ENCODE data around the gene UNC45B.
"Not testable (repeated sequence)": the region's sequence is repeated elsewhere in the genome, so short reads cannot be mapped to it uniquely, and the experiment has no call there.

UNC45B gene, protein sequence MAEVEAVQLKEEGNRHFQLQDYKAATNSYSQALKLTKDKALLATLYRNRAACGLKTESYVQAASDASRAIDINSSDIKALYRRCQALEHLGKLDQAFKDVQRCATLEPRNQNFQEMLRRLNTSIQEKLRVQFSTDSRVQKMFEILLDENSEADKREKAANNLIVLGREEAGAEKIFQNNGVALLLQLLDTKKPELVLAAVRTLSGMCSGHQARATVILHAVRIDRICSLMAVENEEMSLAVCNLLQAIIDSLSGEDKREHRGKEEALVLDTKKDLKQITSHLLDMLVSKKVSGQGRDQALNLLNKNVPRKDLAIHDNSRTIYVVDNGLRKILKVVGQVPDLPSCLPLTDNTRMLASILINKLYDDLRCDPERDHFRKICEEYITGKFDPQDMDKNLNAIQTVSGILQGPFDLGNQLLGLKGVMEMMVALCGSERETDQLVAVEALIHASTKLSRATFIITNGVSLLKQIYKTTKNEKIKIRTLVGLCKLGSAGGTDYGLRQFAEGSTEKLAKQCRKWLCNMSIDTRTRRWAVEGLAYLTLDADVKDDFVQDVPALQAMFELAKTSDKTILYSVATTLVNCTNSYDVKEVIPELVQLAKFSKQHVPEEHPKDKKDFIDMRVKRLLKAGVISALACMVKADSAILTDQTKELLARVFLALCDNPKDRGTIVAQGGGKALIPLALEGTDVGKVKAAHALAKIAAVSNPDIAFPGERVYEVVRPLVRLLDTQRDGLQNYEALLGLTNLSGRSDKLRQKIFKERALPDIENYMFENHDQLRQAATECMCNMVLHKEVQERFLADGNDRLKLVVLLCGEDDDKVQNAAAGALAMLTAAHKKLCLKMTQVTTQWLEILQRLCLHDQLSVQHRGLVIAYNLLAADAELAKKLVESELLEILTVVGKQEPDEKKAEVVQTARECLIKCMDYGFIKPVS

DNA sequence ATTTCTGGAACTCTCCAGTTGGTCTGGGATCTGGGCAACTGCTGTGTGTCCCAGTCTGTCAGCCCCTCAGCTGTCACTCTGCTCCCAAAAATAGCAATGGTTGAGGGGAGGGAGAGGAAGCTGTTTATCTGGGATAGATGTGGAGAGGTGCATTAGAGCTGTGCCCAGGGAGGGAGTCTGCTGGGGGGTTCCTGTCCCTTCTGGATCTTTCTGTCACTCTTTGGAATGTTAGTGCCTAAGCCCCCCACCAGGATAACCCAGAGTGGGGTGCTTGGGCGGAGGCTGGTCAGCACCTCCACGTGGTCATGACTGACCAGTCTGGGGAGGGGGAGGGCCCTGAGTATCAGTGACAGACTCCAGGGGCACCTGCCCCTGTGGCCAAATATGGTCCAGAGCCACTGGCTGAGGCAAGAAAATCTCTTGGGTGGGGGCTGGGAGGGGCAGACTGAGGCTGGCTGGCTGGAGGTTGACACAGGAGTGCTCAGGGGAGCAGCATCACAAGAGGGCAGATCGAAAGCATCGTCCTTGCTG is at the start of gene UNC45B:
TSS of gene UNC45B (plus strand) at position 443 of the 531 bp plus-strand sequence. CDS start 447 bp downstream, outside the sequence.
- no peak for DNase-seq

DNA sequence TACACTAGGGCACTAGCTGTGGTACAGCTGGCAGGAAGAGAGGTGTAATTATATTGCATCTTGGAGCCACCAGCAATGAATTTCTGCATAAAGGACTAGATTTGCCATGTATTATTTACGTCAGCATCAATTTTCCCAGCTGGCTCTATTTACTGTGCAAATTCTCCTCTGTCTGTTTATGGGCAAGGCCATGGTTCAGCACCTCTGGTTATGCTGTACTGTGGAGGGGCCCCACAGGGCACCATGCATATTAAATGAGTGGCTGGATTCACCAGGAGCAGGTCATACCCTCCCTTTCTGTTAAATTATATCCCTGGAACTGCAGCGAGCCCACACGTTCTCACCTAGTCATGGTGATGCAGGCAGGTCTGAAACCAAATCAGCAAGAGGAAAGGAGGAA is 47.7 kb upstream of the UNC45B start:
- DNase-seq, result no peak

DNA sequence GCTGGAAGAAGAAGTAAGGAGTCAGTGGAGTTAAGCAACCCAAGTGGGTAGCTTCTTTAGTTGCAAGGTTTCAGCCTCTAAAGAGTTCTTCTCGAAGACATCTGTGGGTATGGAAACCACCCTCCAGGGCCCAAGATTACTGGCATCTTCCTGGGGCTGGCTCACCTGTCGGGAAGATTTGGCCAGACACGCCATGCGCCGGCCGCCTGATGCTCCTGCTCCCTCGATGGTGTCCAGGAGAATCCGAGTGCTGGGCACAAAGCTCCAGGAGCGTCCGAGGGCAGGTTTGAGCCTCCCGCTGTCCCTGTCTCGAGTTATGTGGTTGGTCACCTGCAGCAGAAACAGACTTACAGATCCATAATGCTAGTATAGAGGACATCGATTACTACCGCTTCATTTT is 46.6 kb upstream of the UNC45B start:
- no peak for DNase-seq

DNA sequence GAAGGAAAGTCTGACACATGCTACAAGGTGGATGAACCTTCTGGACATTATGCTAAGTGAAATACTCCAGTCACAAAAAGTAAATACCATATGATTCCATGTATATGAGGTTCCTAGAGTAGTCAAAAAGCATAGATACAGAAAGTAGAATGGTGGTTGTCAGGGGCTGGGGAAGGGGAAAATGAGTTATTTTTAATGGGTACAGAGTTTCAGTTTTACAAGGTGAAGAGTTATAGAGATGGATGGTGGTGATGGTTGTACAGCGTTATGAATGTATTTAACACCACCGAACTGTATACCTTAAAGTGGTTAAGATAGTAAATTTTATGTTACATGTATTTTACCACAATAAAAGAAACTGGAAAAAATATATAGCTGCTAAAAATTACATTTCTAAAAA is 45.9 kb upstream of the UNC45B start:
- no peak for DNase-seq

DNA sequence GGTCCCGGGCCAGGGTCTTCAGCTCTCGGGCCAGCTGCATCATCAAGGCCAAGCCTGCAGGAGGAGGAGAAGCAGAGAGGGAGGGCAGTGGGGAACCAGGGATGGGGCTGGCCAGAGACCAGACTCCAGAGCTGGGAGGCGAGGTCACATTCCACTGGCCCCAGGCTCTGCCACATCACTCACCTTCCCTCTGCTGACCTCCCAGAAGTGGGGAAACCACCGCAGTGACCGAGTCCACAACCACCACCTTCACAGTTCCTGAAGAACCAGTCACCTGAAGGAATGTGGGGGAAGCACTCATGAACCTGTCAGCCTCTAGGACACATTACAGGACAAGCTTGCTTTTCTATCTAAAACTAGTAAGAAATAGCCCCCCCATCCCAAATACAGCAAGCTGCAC is 44.3 kb upstream of the UNC45B start:
- no peak for DNase-seq

DNA sequence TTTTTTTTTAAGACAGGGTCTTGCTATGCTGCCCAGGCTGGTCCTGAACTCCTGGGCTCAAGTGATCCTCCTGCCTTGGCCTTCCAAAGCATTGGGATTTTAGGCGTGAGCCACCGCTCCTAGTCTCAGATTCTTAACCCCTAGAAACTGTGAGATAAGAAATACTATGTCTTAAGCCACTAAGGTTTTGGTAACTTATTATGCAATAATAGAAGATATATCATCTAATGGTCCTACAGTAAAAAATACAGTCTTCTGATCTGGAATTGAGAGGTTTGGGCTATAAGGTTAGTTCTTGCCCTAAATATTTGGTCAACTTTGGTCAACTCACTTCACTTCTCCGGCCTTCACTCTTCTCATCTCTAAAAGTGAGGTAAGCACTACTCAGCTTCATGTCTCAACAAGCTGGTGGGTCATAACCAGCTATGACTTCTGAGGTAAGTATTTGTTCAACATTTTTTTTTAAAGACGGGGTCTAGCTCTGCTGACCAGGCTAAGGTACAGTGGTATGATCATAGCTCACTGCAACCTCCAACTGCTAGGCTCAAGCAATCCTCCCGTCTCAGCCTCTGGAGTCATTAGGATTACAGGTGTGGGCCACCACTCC is 42.7 kb upstream of the UNC45B start:
- DNase-seq, result no peak

DNA sequence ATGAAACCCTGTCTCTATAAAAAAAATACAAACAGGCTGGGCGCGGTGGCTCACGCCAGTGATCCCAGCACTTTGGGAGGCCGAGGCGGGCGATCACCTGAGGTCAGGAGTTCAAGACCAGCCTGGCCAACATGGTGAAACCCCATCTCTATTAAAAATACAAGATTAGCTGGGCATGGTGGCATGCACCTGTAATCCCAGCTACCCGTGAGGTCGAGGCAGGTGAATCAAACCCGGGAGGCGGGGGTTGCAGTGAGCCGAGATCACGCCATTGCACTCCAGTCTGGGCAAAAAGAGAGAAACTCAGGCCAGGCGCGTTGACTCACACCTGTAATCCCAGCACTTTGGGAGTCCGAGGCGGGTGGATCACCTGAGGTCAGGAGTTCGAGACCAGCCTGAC is 36.8 kb upstream of the UNC45B start:
- not testable (repeated sequence) for DNase-seq

DNA sequence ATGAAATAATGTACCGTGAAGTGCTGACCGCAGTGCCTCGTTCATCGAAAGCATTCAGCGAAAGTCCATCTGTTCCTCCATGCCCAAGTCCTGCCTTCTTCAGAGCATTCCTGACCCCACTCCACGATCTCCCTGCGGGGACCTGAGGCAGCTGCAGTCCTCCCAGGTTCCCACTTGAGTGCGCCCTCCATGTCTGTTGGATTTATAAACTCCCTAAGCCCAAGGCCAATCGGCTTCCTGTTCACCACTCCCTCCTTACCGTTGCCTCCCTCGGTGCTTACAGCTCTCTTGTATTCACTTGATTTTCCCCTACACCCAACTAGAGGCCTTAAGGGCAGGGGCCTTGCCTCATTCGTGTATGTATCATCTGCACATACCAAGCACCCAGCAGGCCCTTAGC is 30.8 kb upstream of the UNC45B start:
- no peak for DNase-seq

DNA sequence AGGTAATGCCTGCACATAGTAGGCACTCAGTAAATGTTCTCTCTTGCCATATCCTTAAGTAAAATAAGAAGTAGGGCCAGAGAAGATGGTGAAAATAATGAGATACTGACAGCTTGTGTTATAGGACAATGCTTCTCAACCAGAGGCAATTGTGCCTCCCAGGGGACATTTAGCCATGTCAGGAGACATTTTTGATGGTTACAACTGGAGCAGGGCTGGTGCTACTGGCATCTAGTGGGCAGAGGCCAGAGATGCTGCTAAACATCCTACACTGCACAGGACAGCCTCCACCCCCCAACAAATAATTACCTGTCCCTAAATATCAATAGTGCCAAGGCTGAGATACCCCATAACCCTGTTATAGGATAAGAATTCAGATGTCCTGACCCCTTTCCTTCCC is 29.6 kb upstream of the UNC45B start:
- DNase-seq, result no peak

DNA sequence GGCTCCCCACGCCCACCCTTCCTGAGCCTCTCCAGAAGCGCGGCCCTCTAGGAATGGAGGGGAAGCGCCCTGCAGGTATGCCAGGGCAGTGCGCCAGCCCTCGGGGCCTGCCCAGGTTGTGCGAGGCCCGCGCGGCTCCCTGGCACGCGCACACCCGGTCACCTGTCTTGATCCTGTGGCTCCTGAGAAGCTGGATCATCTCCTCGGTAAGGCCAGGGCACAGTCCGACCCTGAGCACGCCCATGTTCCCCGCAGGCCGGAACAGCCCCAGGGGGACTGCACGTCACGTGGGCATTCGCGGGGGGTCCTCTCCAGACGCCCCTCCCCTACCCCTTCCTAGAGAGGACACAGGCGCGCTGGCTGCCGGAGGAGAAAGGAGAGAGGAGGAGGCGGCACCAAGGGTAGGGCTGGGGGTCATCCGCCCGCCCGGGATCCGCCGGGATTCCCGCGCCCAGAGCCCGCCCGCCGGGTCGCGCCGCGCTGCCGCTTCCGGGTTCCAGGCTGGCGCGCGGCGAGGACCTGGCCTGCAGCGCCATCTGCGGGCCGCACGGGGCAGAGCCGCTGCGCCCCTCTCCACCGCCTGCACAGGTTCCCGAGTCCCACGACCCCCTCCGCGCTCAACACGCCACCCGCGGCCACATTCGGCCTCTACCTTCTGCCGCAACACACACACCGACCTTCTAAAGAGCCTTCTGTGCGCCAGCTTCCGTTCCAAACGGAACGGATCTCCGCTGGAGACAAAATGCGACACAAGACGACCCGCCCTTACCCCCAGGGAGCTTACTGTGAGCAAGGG is 28.0 kb upstream of the UNC45B start, which contains the start of gene RAD51D:
TSS of gene RAD51D (minus strand) at position 491 of the 796 bp plus-strand sequence. CDS start at position 244, 247 bp downstream.
- peak; percentile 80 for DNase-seq

DNA sequence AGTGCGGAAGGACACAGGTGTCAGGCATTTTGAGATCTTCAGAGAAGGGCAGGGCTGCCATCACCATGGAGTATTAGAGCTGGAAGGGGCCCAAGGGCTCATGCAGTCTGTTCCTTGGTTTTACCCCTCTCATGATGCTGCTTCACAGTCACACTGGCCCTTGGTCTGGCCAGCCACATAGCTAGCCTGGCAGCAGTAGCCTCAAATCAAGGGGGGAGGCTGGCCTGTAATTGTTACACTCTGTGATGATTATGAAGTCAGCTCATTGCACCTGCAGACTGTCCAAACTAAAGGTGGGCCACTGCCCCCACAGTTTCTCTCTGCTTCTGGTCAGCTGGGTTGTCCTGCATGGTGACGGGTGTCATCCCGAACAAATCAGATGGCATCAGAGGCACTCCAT is 26.3 kb upstream of the UNC45B start, which contains the start of gene FNDC8:
TSS of gene FNDC8 (plus strand) at position 301 of the 400 bp plus-strand sequence. CDS start at position 380, 79 bp downstream.
- DNase-seq, result no peak

DNA sequence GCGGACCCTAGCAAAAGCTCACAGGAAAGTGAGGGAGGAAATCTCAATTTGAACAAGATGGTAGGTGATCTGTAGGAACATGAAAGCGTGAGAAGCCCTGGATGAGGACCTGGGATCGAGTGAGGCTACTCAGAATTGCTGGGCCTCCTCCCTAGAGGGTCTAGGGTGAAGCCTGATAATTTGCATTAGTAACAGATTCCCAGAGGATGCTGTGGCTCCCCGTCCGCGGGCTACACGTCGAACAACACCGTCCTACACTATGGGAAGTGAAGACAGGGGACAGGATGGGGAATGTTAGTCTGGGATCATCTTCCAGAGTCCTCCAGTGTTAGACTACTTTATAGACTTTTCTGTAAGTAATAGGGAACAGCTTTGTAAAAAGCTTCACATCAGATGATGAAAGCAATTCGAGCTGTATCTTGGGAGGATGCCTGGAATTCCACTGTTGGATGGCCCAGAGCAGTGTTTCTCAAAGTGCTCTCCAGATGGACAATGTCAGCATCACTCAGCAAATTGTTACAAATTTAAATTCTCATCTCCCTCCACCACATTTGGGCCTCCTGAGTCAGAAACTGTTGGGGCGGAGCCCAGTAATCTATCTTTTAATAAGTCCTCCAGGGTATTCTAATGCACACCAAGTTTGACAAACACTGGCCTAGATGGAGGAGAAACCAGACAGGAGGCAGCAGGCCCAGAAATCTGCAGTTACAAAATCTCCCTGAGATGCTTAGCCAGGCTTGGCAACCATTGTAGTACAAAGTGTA is 19.7 kb upstream of the UNC45B start:
- no peak for DNase-seq

DNA sequence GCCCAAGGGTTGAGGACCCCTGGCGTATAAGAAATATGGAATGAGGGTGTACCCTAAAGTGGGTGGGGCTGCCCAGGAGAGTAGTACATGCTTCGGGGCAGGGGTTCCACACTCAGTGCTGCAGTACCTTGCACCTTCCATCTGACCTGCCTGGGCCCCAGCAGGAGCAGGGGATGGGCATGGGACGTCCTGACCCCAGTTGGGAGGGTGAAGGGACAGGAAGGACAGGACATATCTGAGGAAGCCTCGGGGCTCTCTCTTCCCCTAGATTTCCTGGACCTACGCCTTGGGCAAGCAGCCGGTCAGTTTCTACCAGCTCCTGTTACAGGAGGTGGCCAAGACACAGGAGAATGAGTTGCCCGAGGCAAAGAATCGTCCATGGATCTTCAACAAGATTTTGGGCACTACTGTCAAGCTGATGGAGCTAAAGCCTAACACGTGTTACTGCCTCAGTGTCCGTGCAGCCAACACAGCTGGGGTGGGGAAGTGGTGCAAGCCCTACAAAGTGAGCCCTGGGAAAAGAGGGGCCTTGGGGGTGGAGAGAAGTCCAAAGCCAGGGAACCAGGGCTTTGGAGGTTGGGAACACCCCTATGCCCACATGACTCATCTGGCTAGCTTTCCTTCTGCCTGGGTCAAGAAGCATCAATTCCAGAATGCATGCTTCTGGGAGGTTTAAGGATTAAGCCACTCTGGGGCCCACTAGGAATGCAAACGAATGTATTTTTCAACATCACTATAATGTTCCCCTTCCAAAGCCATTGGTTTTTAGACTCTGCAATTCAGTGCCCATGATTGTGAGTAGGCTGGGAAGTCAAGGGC is 18.3 kb upstream of the UNC45B start:
- no peak for DNase-seq

DNA sequence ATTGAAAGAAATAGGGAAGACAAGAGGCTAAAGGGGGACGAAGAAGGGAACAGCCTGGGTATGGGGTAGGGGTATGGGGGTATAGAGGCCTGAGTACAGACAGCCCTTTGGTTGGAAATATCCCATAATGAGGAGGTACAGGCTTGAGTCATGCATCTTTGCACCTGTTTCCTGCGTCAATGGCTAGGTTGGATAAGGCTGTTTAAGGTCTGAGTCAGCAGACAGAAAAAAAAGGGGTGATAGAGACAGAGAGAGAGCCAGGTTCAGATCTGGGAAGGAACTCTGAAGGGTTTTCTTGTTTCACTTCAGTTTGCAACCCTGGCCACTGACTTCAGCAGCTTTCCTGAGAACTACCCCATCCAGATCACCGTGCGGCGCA is 17.7 kb upstream of the UNC45B start:
- DNase-seq, result no peak

DNA sequence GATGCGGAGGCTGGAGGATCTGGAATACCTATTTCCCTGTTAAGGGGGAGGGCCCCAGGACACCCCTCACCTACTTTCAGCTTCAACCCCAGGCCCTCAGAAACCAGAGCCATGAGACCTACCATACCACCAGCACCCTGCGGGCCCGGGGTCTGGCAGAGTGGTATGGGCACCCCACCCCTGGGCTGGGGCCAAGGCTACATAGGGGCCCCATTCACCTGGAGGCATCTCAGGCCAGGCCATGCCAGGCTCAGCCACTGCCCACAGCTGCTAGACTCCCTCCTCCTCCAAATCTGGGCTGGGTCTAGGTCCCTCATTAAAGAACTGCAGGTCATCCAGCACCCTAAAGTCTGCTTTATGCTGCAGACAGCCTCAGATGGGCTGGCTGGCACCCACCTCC is 17.2 kb upstream of the UNC45B start:
- no peak for DNase-seq

DNA sequence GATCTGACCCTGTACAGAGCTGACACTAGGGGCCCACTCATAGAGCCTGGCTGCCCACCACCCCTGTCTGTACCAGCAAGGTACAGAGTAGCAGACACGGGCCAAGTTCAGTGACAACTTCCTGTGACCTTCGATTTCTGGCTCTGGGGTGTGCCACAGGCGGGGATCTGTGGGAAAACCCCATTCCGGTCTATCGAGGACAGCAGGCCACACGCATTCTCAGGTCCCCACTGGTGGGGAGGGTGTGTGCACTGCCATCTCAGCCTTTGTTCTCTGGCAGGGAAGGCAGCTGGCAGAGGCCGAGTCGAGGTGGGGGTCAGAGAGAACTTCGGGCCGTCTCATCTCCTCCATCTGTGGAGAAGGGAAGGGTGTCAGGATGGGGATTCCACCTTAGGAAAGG is 15.5 kb upstream of the UNC45B start:
- DNase-seq, result no peak

DNA sequence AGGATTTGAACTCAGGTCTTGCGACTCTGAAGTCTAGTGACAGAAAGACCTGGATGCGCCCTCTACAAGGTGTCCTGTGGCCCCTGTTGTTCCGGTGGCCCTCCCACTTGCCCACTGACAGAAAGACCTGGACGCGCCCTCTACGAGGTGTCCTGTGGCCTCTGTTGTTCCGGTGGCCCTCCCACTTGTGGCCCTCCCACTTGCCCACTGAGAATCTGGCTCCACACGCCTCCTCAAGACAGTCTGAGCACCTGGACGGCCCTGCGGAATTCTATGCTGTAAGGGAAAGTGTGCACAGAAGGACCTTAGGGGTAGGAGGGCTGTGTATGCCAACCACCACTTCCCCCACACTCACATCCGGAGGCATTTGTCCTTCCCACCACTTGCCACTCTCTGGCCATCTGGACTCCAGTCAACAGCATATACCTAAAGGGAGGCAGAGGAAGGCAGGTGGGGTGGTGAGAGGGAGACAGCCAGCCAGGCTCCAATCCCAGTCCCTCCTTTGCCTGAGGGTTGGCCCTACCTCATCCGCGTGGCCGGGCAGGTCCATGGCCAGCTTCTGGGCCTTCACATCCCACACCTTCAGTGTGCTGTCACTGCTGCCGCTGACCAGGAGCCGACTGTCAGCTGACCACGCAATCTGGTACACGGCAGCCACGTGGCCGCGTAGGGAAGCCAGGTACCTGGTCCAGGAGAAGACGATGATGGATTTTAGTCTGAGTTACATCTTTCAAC is 14.6 kb upstream of the UNC45B start:
- DNase-seq, result no peak

DNA sequence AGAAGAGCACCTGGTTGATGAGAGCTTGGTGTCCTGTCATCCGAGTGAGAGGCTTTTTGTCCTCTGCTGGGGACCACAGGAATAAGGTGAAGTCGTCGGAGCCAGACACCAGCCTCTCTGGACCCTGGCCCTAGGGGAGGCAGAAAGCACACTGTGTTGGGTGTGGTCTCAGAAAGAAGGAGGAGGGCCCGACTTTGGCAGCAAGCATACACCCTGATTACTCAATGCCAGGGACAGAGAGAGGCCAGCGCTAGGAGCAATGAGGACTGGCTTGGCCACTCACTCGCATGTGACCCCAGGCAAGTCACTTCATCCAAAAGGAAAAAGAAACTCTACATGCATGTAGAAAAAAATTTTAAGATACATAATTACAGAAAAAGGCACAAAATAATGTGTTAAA is 12.3 kb upstream of the UNC45B start:
- DNase-seq, result no peak

DNA sequence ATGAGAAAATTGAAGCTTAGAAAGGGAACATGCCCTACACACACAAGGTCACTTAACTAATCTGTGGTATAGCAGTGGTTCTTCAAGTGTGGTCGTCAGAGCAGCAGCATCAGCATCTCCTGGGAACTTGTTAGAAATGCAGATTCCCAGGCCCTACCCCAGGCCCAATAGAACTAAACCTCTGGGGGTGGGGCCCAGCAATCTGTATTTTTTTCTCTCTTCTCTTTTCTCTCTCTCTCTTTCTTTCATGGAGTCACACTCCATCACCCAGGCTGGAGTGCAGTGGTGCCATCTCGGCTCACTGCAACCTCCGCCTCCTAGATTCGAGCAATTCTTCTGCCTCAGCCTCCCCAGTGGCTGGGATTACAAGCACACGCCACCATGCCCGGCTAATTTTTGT is 9.4 kb upstream of the UNC45B start:
- DNase-seq, result no peak

Measured in CD4-positive, alpha-beta T cell treated with Interleukin-15 for 1 hour (primary cell).